PC-3 (cell line): ENCODE results near the gene SNTN. TPM values are rescaled to one million over a fixed set of nuclear protein-coding genes. Genes with fewer than 3 reads are reported as not detected.

Source experiments
- ATAC-seq: fragments of 200-7000 bp; cut with Tn5 transposase; 2 replicates; pipeline ENCODE4 v1.9.1; 2020; ENCODE audit warnings: mild to moderate bottlenecking, moderate library complexity
- BruUV-seq: library from RNA; stranded (reverse); fragments of 400-500 nt; replicated peaks from 2 replicates; lab custom pipeline; 2021; lab: Mats Ljungman, UMichigan
- CTCF ChIA-PET: fragments of 300-600 bp; sonication (Branson Sonifier 250); formaldehyde crosslinking; loops from one replicate; lab custom pipeline; 2022; ENCODE audit warnings: antibody characterized with exemption; lab: Charles Lee
- POLR2A ChIA-PET: fragments of 300-600 bp; sonication (Branson Sonifier 250); formaldehyde crosslinking; loops from one replicate; lab custom pipeline; 2022; ENCODE audit warnings: antibody characterized with exemption; ENCODE audit not compliant: unreplicated experiment; lab: Charles Lee
- DNase-seq: peaks from one replicate; pipeline ENCODE4 v3.0.0-alpha.2; 2015
- H2AFZ ChIP-seq: fragments of 300-600 bp; sonication (generic); 2 replicates; pipeline ENCODE4 v1.6.0; 2016; ENCODE audit warnings: antibody characterized with exemption, low read length
- H3F3A ChIP-seq: fragments of 300-600 bp; sonication (generic); one replicate; pipeline ENCODE4 v1.6.0; 2017; ENCODE audit warnings: antibody characterized with exemption, low read length, control low read depth, mild to moderate bottlenecking; ENCODE audit not compliant: unreplicated experiment
- H3K27ac ChIP-seq: fragments of 300-600 bp; sonication (generic); 2 replicates; pipeline ENCODE4 v1.5.1; 2016; ENCODE audit warnings: mild to moderate bottlenecking, low read length
- H3K27me3 ChIP-seq: fragments of 300-600 bp; sonication (generic); 2 replicates; pipeline ENCODE4 v1.6.1; 2016; ENCODE audit warnings: low read length, mixed read lengths
- H3K36me3 ChIP-seq: fragments of 300-600 bp; sonication (generic); 2 replicates; pipeline ENCODE4 v1.6.1; 2016; ENCODE audit warnings: low read depth, mixed run types, low read length, mixed read lengths
- H3K4me1 ChIP-seq: fragments of 300-600 bp; sonication (generic); 2 replicates; pipeline ENCODE4 v1.5.1; 2016; ENCODE audit warnings: low read length; ENCODE audit not compliant: insufficient read depth
- H3K4me2 ChIP-seq: fragments of 300-600 bp; sonication (generic); 2 replicates; pipeline ENCODE4 v1.6.0; 2016; ENCODE audit warnings: low read length
- H3K4me3 ChIP-seq: fragments of 300-600 bp; sonication (generic); 2 replicates; pipeline ENCODE4 v1.5.1; 2016; ENCODE audit warnings: mild to moderate bottlenecking, low read length, mixed read lengths
- H3K79me2 ChIP-seq: fragments of 300-600 bp; sonication (generic); 2 replicates; pipeline ENCODE4 v1.6.1; 2017; ENCODE audit warnings: low read length, mixed read lengths
- H3K9ac ChIP-seq: fragments of 300-600 bp; sonication (generic); 2 replicates; pipeline ENCODE4 v1.6.0; 2016; ENCODE audit warnings: mild to moderate bottlenecking, low read length
- H3K9me2 ChIP-seq: fragments of 300-600 bp; sonication (generic); replicated peaks from 2 replicates; pipeline ENCODE4 v1.6.1; 2016; ENCODE audit warnings: mixed run types, low read length, mixed read lengths
- H3K9me3 ChIP-seq: fragments of 300-600 bp; sonication (generic); 2 replicates; pipeline ENCODE4 v1.6.1; 2016; ENCODE audit warnings: low read length, mixed read lengths
- H4K20me1 ChIP-seq: fragments of 300-600 bp; sonication (generic); 2 replicates; pipeline ENCODE4 v1.6.1; 2016; ENCODE audit warnings: low read length, mixed read lengths
- EZH2 ChIP-seq: fragments of 300-600 bp; sonication (generic); IDR thresholded peaks from one replicate; pipeline ENCODE4 v1.6.1; 2017; ENCODE audit warnings: antibody characterized with exemption, mild to moderate bottlenecking, low read length; ENCODE audit not compliant: unreplicated experiment
- EZH2phosphoT487 ChIP-seq: fragments of 300-600 bp; sonication (generic); IDR thresholded peaks from 2 replicates; pipeline ENCODE4 v1.6.1; 2018; ENCODE audit warnings: mild to moderate bottlenecking, antibody characterized with exemption, low read length, borderline replicate concordance
- intact Hi-C: fragments of 100-400 bp; cut with micrococcal nuclease; formaldehyde crosslinking; loops from 2 replicates; pipeline ENCODE4 v1.9.0; 2023
- total RNA-seq: library from RNA; depleted of rRNA; stranded (reverse); fragments of >200 nt; gene quantifications from 2 replicates; pipeline ENCODE4 v1.2.3, GENCODE V29; 2014
- TF ChIP-seq, protein P1 (sequence below): fragments of 300-600 bp; sonication (generic); conservative IDR thresholded peaks from 2 replicates; pipeline ENCODE4 v1.5.1; 2017; ENCODE audit warnings: antibody characterized with exemption, low read depth, mild to moderate bottlenecking, low read length

The SNTN gene
- total RNA-seq, 1 experiment from 2014 or later = not detected

GRCh38 chr3:63609408-63609807, 43.1 kb upstream of the SNTN start:
- POLR2A ChIA-PET = no interaction called here

DNA sequence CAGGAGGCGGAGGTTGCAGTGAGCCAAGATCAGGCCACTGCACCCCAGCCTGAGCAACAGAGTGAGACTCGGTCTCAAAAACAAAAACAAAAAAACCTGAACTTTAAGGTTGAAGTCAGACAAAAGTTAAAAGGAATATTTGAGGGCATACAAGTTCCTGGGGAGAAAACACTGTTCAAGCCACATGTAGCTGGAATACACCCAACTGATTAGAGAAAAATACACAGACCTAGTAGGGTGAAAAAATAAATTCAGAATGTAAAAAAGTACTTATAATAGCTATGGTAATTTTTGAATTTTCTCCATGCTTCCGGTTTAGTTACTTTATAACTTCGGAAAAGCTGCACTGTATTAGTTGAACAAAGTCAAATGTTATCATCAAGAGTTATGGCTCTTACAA, 42.6 kb upstream of the SNTN start:
- Histone ChIP-seq H3K4me2 (no peak overlapping the region), H3K27me3 (peaks cover 10% of the 10 kb centered on the region; the same call in 1 of the 2 replicates), H3K36me3 (no peaks in the 10 kb centered on the region), H3K4me3 (no peak overlapping the region), H3F3A (no peaks in the 10 kb centered on the region), H3K4me1 (no peaks in the 10 kb centered on the region), H3K9me3 (no peaks in the 10 kb centered on the region), H3K9ac (no peak overlapping the region), H3K27ac (no peak overlapping the region), H3K9me2 (no peaks in the 10 kb centered on the region), H3K79me2 (no peaks in the 10 kb centered on the region), H4K20me1 (no peaks in the 10 kb centered on the region), H2AFZ (no peak overlapping the region)
- intact Hi-C loops = no loop called here
- TF ChIP-seq, protein P1, sequence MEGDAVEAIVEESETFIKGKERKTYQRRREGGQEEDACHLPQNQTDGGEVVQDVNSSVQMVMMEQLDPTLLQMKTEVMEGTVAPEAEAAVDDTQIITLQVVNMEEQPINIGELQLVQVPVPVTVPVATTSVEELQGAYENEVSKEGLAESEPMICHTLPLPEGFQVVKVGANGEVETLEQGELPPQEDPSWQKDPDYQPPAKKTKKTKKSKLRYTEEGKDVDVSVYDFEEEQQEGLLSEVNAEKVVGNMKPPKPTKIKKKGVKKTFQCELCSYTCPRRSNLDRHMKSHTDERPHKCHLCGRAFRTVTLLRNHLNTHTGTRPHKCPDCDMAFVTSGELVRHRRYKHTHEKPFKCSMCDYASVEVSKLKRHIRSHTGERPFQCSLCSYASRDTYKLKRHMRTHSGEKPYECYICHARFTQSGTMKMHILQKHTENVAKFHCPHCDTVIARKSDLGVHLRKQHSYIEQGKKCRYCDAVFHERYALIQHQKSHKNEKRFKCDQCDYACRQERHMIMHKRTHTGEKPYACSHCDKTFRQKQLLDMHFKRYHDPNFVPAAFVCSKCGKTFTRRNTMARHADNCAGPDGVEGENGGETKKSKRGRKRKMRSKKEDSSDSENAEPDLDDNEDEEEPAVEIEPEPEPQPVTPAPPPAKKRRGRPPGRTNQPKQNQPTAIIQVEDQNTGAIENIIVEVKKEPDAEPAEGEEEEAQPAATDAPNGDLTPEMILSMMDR = no peak
- TF ChIP-seq EZH2phosphoT487 = no peak
- TF ChIP-seq EZH2 = no peak
- DNase-seq (no peak), ATAC-seq (no peak)
- ChIA-PET POLR2A (no interaction called here), CTCF (no interaction called here)
- no TSS peak for BruUV-seq

More at GRCh38 chr3:63609408-63609807, 43.1 kb upstream of the SNTN start:
- H2AFZ ChIP-seq = no peak overlapping the region
- H4K20me1 ChIP-seq = no peaks in the 10 kb centered on the region
- H3K79me2 ChIP-seq = no peaks in the 10 kb centered on the region
- intact Hi-C loops = no loop called here
- H3K9me3 ChIP-seq = no peaks in the 10 kb centered on the region
- no peak overlapping the region for H3K27ac ChIP-seq
- no peaks in the 10 kb centered on the region for H3K36me3 ChIP-seq
- TF ChIP-seq EZH2phosphoT487 (no peak), EZH2 (no peak)
- TF ChIP-seq, protein P1 = no peak
- peaks cover 8% of the 10 kb centered on the region; the same call in 1 of the 2 replicates for H3K27me3 ChIP-seq
- no peak overlapping the region for H3K4me2 ChIP-seq
- H3K9me2 ChIP-seq = no peaks in the 10 kb centered on the region
- H3K4me3 ChIP-seq = no peak overlapping the region
- DNase-seq (no peak), ATAC-seq (no peak)
- no peaks in the 10 kb centered on the region for H3K4me1 ChIP-seq
- H3K9ac ChIP-seq = no peak overlapping the region
- H3F3A ChIP-seq = no peaks in the 10 kb centered on the region
- CTCF ChIA-PET = no interaction called here
- BruUV-seq = no TSS peak

DNA sequence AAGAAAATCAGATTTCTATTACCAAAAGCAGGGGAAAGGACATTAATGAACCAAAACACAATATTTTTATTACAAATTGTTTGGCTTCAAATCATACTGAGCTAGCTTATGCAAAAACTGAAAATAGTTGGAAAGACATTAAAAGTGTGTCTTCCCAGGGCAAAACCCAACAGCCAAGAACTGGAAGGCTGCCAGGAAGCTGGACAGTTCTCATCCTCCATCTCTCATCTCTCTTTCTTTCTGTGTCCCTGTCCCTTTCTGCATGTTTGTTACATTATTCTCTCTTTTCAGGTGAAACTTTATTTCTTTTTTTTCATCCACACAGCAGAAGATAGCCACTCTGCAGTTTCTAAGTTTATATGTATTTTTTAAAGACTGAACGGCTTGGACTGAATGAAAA, 41.1 kb upstream of the SNTN start:
- ATAC-seq = no peak
- CTCF ChIA-PET = no interaction called here
- H3K9me2 ChIP-seq = no peaks in the 10 kb centered on the region
- H3K27me3 ChIP-seq = peaks cover 18% of the 10 kb centered on the region; the same call in 1 of the 2 replicates
- intact Hi-C loops = no loop called here
- TF ChIP-seq, protein P1 = no peak
- H2AFZ ChIP-seq = no peak overlapping the region
- no peaks in the 10 kb centered on the region for H3K79me2 ChIP-seq
- H3K9ac ChIP-seq = no peak overlapping the region
- no TSS peak for BruUV-seq
- H3K27ac ChIP-seq = no peak overlapping the region
- H4K20me1 ChIP-seq = no peaks in the 10 kb centered on the region
- POLR2A ChIA-PET = no interaction called here
- H3K36me3 ChIP-seq = no peaks in the 10 kb centered on the region
- no peak for DNase-seq
- no peaks in the 10 kb centered on the region for H3K9me3 ChIP-seq
- no peak overlapping the region for H3K4me3 ChIP-seq
- no peaks in the 10 kb centered on the region for H3F3A ChIP-seq
- H3K4me2 ChIP-seq = no peak overlapping the region
- H3K4me1 ChIP-seq = no peaks in the 10 kb centered on the region
